HepG2 (cell line): ENCODE data around the gene IPO5.

Experiments used
- CTCF ChIP-seq: sonication (generic); formaldehyde crosslinking; IDR thresholded peaks from 2 replicates; pipeline ENCODE4 v1.5.0; 2020; ENCODE audit warnings: mild to moderate bottlenecking, missing genetic modification reagents, moderate library complexity
- ELF1 ChIP-seq: sonication (generic); formaldehyde crosslinking; IDR thresholded peaks from 2 replicates; pipeline ENCODE4 v1.4.0; 2020; ENCODE audit warnings: missing genetic modification reagents
- GABPA ChIP-seq, 2 experiments: IDR thresholded peaks; 2 replicates each; pipeline ENCODE4 v1.6.1; 2011 to 2016; ENCODE audit warnings: low read depth in 2 of 2, low read length in 1 of 2, missing biosample characterization in 1 of 2, missing genetic modification characterization in 1 of 2
- POLR2A ChIP-seq, 2 experiments: IDR thresholded peaks; 2 replicates each; pipeline ENCODE4 v1.6.1; 2011; ENCODE audit warnings: low read depth in 2 of 2, low read length in 2 of 2, mild to moderate bottlenecking in 1 of 2, moderate library complexity in 1 of 2; ENCODE audit not compliant: insufficient read depth in 1 of 2
- RNF2 ChIP-seq: fragments of 450-650 bp; conservative IDR thresholded peaks from 2 replicates; pipeline ENCODE4 v1.6.1; 2016; ENCODE audit warnings: low read depth
- SIN3A ChIP-seq: IDR thresholded peaks from 2 replicates; pipeline ENCODE4 v1.6.1; 2011; ENCODE audit warnings: low read depth, mild to moderate bottlenecking, control low read depth, low read length, borderline replicate concordance
- ZBTB2 ChIP-seq: sonication (generic); formaldehyde crosslinking; IDR thresholded peaks from 2 replicates; pipeline ENCODE4 v1.8.0; 2022; ENCODE audit warnings: low read depth, missing genetic modification reagents
- ZNF407 ChIP-seq: sonication (generic); formaldehyde crosslinking; IDR thresholded peaks from one replicate; pipeline ENCODE4 v1.5.1; 2020; ENCODE audit warnings: mild to moderate bottlenecking, missing genetic modification reagents; ENCODE audit errors: not compliant biosample characterization

- TF ChIP-seq POLR2A (IDR thresholded peaks at IDR 0.05; ENCODE audit: insufficient read depth in 1 of 2, low read depth in 2 of 2, low read length in 2 of 2) (no peak), SIN3A (no peak), RNF2 (no peak), ELF1 (CRISPR knock-in tag) (no peak), GABPA (IDR thresholded peaks at IDR 0.05; ENCODE audit: low read depth, low read length) (no peak), GABPA (CRISPR knock-in tag; IDR thresholded peaks at IDR 0.05; ENCODE audit: low read depth) (no peak), CTCF (no peak), ZBTB2 (CRISPR knock-in tag) (no peak), ZNF407 (CRISPR knock-in tag) (no peak)
Measured at GRCh38 chr13:98013241-98013640, 59.8 kb downstream of the IPO5 start.
